Liver (tissue), 9 donors: ENCODE data around the gene NCR2. TPM values are rescaled to one million over a fixed set of nuclear protein-coding genes. Genes with fewer than 3 reads are reported as not detected.

Experiments
- DNase-seq: peaks from one replicate; pipeline ENCODE4 v3.0.0-alpha.2; 2017; ENCODE audit warnings: low spot score
- H3K27ac ChIP-seq, 2 donors: one replicate each; pipeline ENCODE4 v1.7.0; 2013; ENCODE audit warnings: inconsistent platforms in 2 of 2, low read length in 2 of 2, control low read depth in 1 of 2, low read depth in 1 of 2, mild to moderate bottlenecking in 1 of 2
- H3K27me3 ChIP-seq, 4 donors: one replicate each; pipeline versions ENCODE4 v1.6.1 to v1.7.0; 2013; ENCODE audit warnings: low read length in 3 of 4, inconsistent platforms in 1 of 4, mild to moderate bottlenecking in 1 of 4, moderate library complexity in 1 of 4; ENCODE audit not compliant: control insufficient read depth in 4 of 4, insufficient read depth in 4 of 4
- H3K36me3 ChIP-seq, 4 donors: one replicate each; pipeline versions ENCODE4 v1.6.1 to v1.7.0; 2013; ENCODE audit warnings: low read length in 3 of 4, mild to moderate bottlenecking in 3 of 4, low read depth in 1 of 4, moderate library complexity in 1 of 4; ENCODE audit not compliant: control insufficient read depth in 4 of 4, insufficient read depth in 3 of 4
- H3K4me1 ChIP-seq, 4 donors: one replicate each; pipeline versions ENCODE4 v1.6.1 to v1.7.0; 2013; ENCODE audit warnings: low read length in 3 of 4, mild to moderate bottlenecking in 3 of 4, moderate library complexity in 1 of 4; ENCODE audit not compliant: control insufficient read depth in 4 of 4, insufficient read depth in 4 of 4
- H3K4me3 ChIP-seq, 3 donors: one replicate each; pipeline versions ENCODE4 v1.6.1 to v1.7.0; 2013; ENCODE audit warnings: low read length in 3 of 3, control low read depth in 1 of 3, low read depth in 1 of 3, mild to moderate bottlenecking in 1 of 3
- H3K9ac ChIP-seq, 2 donors: one replicate each; pipeline ENCODE4 v1.7.0; 2013; ENCODE audit warnings: low read length in 2 of 2, mild to moderate bottlenecking in 2 of 2, moderate library complexity in 2 of 2, control low read depth in 1 of 2, low read depth in 1 of 2
- H3K9me3 ChIP-seq, 4 donors: one replicate each; pipeline versions ENCODE4 v1.6.1 to v1.7.0; 2013; ENCODE audit warnings: low read length in 3 of 4; ENCODE audit not compliant: control insufficient read depth in 4 of 4
- ATF3 ChIP-seq: IDR thresholded peaks from 2 replicates; pipeline ENCODE4 v1.6.1; 2016; ENCODE audit warnings: antibody characterized with exemption
- CTCF ChIP-seq: fragments of 150-350 bp; IDR thresholded peaks from 2 replicates; pipeline ENCODE4 v1.5.1; 2017; ENCODE audit warnings: improper control_type of control experiment, low read depth, low read length; ENCODE audit not compliant: missing input control
- EGR1 ChIP-seq, 2 donors: IDR thresholded peaks; 2 replicates each; pipeline ENCODE4 v1.6.1; 2016 to 2018; ENCODE audit warnings: antibody characterized with exemption in 2 of 2, low read depth in 2 of 2
- FOXA1 ChIP-seq: IDR thresholded peaks from 2 replicates; pipeline ENCODE4 v1.6.1; 2016; ENCODE audit warnings: antibody characterized with exemption
- FOXA2 ChIP-seq: IDR thresholded peaks from 2 replicates; pipeline ENCODE4 v1.6.1; 2016; ENCODE audit warnings: antibody characterized with exemption
- GABPA ChIP-seq, 2 donors: IDR thresholded peaks in 1 of 2; conservative IDR thresholded peaks in 1 of 2; 2 replicates each; pipeline ENCODE4 v1.6.1; 2016; ENCODE audit warnings: antibody characterized with exemption in 2 of 2, mild to moderate bottlenecking in 1 of 2, moderate library complexity in 1 of 2
- HNF4A ChIP-seq, 2 donors: conservative IDR thresholded peaks; 2 replicates each; pipeline ENCODE4 v1.6.1; 2016; ENCODE audit warnings: antibody characterized with exemption in 2 of 2, mild to moderate bottlenecking in 2 of 2
- HNF4G ChIP-seq: IDR thresholded peaks from 2 replicates; pipeline ENCODE4 v1.6.1; 2016; ENCODE audit warnings: antibody characterized with exemption
- JUND ChIP-seq, 2 donors: IDR thresholded peaks; 2 replicates each; pipeline ENCODE4 v1.6.1; 2016; ENCODE audit warnings: antibody characterized with exemption in 2 of 2
- MAX ChIP-seq: IDR thresholded peaks from 2 replicates; pipeline ENCODE4 v1.6.1; 2016; ENCODE audit warnings: antibody characterized with exemption
- NR2F2 ChIP-seq: IDR thresholded peaks from 2 replicates; pipeline ENCODE4 v1.6.1; 2016; ENCODE audit warnings: antibody characterized with exemption
- RAD21 ChIP-seq, 2 donors: IDR thresholded peaks; 2 replicates each; pipeline ENCODE4 v1.6.1; 2016; ENCODE audit warnings: antibody characterized with exemption in 2 of 2, mild to moderate bottlenecking in 2 of 2
- RXRA ChIP-seq, 2 donors: IDR thresholded peaks; 2 replicates each; pipeline ENCODE4 v1.6.1; 2017 to 2018; ENCODE audit warnings: antibody characterized with exemption in 2 of 2, mild to moderate bottlenecking in 1 of 2
- TAF1 ChIP-seq: conservative IDR thresholded peaks from 2 replicates; pipeline ENCODE4 v1.6.1; 2016; ENCODE audit warnings: antibody characterized with exemption, mild to moderate bottlenecking
- YY1 ChIP-seq: IDR thresholded peaks from 2 replicates; pipeline ENCODE4 v1.6.1; 2016; ENCODE audit warnings: antibody characterized with exemption, mild to moderate bottlenecking
- WGBS: extraction: QIAGEN DNeasy Blood & Tissue Kit; methylation state at CpG from one replicate; pipeline ENCODE4 v1.1.7; 2013; 5-methylcytosine and 5-hydroxymethylcytosine counted together
- polyA plus RNA-seq, 2 donors: library from polyadenylated mRNA; stranded (reverse) in 1 of 2; unstranded in 1 of 2; fragments of 200-250 nt in 1 of 2; fragments of >200 nt in 1 of 2; fragmentation: Nextera tagmentation in 1 of 2; extraction: Ambion mirVana in 1 of 2; gene quantifications; one replicate each; pipeline versions ENCODE4 v1.2.1 to v1.2.3, GENCODE V29; 2013 to 2015
- total RNA-seq, 2 donors: library from RNA; depleted of rRNA; stranded (reverse); fragments of >200 nt; gene quantifications; one replicate each; pipeline ENCODE4 v1.2.3, GENCODE V29; 2014
- TF ChIP-seq, protein P1 (sequence below): IDR thresholded peaks from 2 replicates; pipeline ENCODE4 v1.6.1; 2016; ENCODE audit warnings: antibody characterized with exemption, mild to moderate bottlenecking
- TF ChIP-seq, protein P2 (sequence below): IDR thresholded peaks from 2 replicates; pipeline ENCODE4 v1.6.1; 2016; ENCODE audit warnings: antibody characterized with exemption
- donor health status: healthy.
- donor health status: healthy.
- donor health status: healthy.
- donor health status: healthy.
- donor health status: healthy.

The NCR2 gene
- total and polyA plus RNA-seq, 4 donors = not detected

GRCh38 chr6:41291717-41292116 is 43.7 kb upstream of the NCR2 start:
- 63% methylated on average over 1 of the region's 1 CpG for WGBS
- H3K4me3 ChIP-seq = no peak overlapping the region
- no peaks in the 10 kb centered on the region for H3K4me1 ChIP-seq
- no peak overlapping the region for H3K9ac ChIP-seq
- no peaks in the 10 kb centered on the region for H3K36me3 ChIP-seq
- TF ChIP-seq CTCF = no peak
- no peak for TF ChIP-seq RXRA (IDR thresholded peaks at IDR 0.05)
- TF ChIP-seq EGR1 (IDR thresholded peaks at IDR 0.05; ENCODE audit: low read depth in 2 of 2) = no peak
- TF ChIP-seq HNF4G = no peak
- no peak for TF ChIP-seq JUND (IDR thresholded peaks at IDR 0.05)
- no peak for TF ChIP-seq RAD21 (IDR thresholded peaks at IDR 0.05)
- no peak for TF ChIP-seq FOXA2
- TF ChIP-seq MAX = no peak
- no peak for TF ChIP-seq HNF4A (conservative IDR thresholded peaks at IDR 0.05)
- no peak for TF ChIP-seq ATF3
- no peak for TF ChIP-seq NR2F2
- TF ChIP-seq, protein P1, sequence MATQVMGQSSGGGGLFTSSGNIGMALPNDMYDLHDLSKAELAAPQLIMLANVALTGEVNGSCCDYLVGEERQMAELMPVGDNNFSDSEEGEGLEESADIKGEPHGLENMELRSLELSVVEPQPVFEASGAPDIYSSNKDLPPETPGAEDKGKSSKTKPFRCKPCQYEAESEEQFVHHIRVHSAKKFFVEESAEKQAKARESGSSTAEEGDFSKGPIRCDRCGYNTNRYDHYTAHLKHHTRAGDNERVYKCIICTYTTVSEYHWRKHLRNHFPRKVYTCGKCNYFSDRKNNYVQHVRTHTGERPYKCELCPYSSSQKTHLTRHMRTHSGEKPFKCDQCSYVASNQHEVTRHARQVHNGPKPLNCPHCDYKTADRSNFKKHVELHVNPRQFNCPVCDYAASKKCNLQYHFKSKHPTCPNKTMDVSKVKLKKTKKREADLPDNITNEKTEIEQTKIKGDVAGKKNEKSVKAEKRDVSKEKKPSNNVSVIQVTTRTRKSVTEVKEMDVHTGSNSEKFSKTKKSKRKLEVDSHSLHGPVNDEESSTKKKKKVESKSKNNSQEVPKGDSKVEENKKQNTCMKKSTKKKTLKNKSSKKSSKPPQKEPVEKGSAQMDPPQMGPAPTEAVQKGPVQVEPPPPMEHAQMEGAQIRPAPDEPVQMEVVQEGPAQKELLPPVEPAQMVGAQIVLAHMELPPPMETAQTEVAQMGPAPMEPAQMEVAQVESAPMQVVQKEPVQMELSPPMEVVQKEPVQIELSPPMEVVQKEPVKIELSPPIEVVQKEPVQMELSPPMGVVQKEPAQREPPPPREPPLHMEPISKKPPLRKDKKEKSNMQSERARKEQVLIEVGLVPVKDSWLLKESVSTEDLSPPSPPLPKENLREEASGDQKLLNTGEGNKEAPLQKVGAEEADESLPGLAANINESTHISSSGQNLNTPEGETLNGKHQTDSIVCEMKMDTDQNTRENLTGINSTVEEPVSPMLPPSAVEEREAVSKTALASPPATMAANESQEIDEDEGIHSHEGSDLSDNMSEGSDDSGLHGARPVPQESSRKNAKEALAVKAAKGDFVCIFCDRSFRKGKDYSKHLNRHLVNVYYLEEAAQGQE = no peak
- TF ChIP-seq, protein P2, sequence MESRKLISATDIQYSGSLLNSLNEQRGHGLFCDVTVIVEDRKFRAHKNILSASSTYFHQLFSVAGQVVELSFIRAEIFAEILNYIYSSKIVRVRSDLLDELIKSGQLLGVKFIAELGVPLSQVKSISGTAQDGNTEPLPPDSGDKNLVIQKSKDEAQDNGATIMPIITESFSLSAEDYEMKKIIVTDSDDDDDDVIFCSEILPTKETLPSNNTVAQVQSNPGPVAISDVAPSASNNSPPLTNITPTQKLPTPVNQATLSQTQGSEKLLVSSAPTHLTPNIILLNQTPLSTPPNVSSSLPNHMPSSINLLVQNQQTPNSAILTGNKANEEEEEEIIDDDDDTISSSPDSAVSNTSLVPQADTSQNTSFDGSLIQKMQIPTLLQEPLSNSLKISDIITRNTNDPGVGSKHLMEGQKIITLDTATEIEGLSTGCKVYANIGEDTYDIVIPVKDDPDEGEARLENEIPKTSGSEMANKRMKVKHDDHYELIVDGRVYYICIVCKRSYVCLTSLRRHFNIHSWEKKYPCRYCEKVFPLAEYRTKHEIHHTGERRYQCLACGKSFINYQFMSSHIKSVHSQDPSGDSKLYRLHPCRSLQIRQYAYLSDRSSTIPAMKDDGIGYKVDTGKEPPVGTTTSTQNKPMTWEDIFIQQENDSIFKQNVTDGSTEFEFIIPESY = no peak
- TF ChIP-seq GABPA (IDR thresholded peaks at IDR 0.05 in 1 of 2, conservative IDR thresholded peaks at IDR 0.05 in 1 of 2) = no peak
- no peak for TF ChIP-seq YY1
- no peak for TF ChIP-seq FOXA1
- no peak for TF ChIP-seq TAF1
- DNase-seq = no peak
- H3K27me3 ChIP-seq = peaks cover 0 to 2% (median under 1%) of the 10 kb centered on the region in 4 donors
- H3K9me3 ChIP-seq = no peaks in the 10 kb centered on the region
- no peak overlapping the region for H3K27ac ChIP-seq
